ENCODE measurements around the gene SPECC1.
"Not testable (repeated sequence)": the region's sequence is repeated elsewhere in the genome, so short reads cannot be mapped to it uniquely, and the experiment has no call there.

DNA sequence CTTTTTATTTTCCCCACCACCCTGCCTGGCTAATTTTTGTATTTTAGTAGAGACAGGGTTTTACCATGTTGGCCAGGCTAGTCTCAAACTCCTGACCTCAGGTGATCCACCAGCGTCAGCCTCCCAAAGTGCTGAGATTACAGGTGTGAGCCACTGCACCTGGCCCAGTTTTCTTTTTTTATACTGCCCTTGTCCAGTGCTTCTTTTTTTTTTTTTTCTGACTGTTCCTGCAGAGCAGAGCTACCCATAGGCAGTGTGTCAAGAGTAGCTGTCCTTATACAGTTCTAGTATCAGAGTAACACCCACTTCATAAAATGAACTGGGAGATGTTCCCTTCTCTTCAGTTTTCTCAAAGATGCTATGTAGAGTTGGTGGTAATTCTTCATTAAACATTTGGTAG is 28.1 kb downstream of the SPECC1 start:
- not testable (repeated sequence) for TF ChIP-seq POLR2A (IDR thresholded peaks at IDR 0.05)
- TF ChIP-seq, protein P1, sequence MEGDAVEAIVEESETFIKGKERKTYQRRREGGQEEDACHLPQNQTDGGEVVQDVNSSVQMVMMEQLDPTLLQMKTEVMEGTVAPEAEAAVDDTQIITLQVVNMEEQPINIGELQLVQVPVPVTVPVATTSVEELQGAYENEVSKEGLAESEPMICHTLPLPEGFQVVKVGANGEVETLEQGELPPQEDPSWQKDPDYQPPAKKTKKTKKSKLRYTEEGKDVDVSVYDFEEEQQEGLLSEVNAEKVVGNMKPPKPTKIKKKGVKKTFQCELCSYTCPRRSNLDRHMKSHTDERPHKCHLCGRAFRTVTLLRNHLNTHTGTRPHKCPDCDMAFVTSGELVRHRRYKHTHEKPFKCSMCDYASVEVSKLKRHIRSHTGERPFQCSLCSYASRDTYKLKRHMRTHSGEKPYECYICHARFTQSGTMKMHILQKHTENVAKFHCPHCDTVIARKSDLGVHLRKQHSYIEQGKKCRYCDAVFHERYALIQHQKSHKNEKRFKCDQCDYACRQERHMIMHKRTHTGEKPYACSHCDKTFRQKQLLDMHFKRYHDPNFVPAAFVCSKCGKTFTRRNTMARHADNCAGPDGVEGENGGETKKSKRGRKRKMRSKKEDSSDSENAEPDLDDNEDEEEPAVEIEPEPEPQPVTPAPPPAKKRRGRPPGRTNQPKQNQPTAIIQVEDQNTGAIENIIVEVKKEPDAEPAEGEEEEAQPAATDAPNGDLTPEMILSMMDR (IDR thresholded peaks at IDR 0.05) = not testable (repeated sequence)

All from sigmoid colon (tissue), 3 donors.